Measurements from ENCODE around the gene PAGE2.
"Not testable (repeated sequence)": the region's sequence is repeated elsewhere in the genome, so short reads cannot be mapped to it uniquely, and the experiment has no call there.

The PAGE2 gene

DNA sequence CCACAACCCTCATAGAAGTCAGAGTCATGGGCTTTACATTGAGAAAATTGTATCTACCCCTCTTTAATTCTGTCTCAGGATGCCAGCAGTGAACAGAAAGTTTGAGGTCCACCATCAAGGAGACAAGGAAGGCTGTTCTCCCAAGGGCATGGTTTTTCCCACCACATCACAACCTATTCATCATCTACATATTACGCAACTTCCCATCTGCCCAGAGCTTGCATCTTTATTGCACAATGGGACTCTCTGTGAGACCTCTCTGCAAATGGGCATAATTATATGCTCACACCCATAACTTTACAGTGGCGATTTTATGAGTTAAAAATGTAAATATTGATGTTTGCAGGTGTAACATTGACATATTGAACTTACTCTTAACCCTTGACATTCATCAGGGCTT, 38.9 kb downstream of the PAGE2 start:
- no peak for DNase-seq

DNA sequence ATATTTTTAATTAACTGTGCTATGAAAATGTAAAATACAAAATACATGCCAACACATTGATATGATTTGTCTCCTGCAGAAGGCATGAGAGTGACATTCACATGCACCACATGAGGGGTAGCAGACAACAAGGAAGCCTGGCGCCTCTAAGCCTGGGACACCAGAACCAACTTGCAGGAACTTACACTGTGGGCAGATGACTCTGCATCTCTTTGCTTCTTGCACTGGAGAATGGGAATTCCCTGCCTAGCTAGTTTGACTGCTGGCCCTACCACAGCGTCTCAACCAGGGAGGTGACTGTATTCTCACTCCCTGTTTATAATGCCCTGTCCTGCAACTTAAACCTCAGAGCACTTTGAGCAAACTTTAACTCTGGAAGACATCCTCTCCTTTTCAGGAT, 40.5 kb downstream of the PAGE2 start:
- no peak for DNase-seq

DNA sequence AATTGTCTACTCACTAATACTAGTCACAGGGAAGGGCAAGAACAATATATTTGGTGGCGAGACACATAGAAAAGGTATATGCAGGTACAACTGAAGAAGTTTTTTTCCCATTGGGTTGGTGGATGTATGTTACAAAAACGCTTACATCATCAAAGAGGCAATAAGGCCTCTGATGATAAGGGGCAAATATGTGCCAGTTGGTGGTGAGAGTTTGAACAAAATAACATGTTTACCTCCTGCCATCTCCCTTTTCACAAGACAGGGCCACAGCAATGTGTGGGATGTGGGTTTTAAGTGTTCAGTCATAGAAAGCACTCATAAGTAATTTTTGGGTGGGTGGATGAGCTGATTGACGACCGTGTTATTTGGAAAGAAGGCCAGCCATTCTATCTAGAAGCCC, 41.7 kb downstream of the PAGE2 start:
- no peak for DNase-seq

DNA sequence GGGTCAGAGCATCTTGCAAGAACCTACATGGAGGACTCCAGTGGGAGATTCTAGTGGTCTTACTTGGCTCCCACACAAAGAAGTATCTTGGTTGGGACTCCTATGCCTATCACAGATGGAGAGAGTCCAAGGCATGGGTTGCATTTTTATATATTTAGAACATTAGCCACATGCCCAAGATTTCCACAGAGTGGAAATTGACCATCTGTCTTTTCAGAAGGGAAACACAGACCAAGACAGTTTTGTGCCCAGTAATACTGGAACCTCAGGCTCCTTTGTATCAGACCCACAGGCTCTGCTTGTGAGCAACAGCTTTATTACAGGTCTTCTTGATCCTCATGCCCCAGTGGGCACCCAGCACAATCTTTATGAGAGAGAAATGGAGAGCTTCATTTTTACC, 43.6 kb downstream of the PAGE2 start:
- no peak for DNase-seq

DNA sequence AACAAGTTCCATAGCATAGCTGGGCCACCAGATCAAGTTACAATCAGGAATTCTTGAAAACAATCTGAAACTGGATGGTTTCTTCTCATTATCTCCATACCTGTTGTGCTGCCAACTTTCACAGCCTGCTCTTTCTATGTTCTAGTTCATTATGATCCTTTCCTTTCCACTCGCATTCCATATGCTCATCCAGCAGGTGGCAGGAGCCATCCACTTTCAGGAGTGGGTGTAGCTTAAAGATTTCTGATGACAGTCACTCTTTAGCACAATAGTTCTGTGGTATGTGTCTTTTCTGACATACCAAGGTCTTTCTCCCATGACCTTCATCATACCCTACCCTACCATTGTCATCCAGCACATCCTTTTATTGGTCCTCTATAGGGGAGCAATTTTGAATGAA, 46.4 kb downstream of the PAGE2 start:
- DNase-seq, result peak; percentile 23

DNA sequence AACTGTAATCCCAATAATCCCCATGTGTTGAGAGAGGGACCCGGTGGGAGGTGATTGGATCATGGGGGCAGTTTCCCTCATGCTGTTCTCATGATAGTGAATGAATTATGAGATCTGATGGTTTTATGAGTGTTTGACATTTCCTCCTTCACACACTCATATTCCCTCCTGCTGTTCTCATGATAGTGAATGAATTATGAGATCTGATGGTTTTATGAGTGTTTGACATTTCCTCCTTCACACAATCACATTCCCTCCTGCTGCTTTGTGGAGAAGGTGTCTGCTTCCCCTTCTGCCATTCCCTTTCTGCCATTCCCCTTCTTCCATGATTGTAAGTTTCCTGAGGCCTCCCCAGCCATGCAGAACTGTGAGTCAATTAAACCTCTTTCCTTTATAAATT, 52.0 kb downstream of the PAGE2 start:
- DNase-seq, result not testable (repeated sequence)
